Osteoblast (primary cell): ENCODE measurements around the gene PSMD12. TPM values are rescaled to one million over a fixed set of nuclear protein-coding genes. Genes with fewer than 3 reads are reported as not detected.

Source experiments
- DNase-seq: peaks from one replicate; pipeline ENCODE4 v3.0.0; 2011; ENCODE audit warnings: low spot score, mixed read lengths; ENCODE audit not compliant: insufficient read length; ENCODE audit errors: missing footprints
- H2AFZ ChIP-seq: 2 replicates; pipeline ENCODE4 v1.6.0; 2011; ENCODE audit warnings: mild to moderate bottlenecking, low read length
- H3K27ac ChIP-seq: 2 replicates; pipeline ENCODE4 v1.5.1; 2011; ENCODE audit warnings: mild to moderate bottlenecking, low read depth, low read length, moderate library complexity
- H3K27me3 ChIP-seq: 2 replicates; pipeline ENCODE4 v1.6.0; 2012; ENCODE audit warnings: mild to moderate bottlenecking, control low read depth, inconsistent platforms, low read length, moderate library complexity; ENCODE audit not compliant: insufficient read depth
- H3K36me3 ChIP-seq: 2 replicates; pipeline ENCODE4 v1.5.1; 2011; ENCODE audit warnings: mild to moderate bottlenecking, low read length, control low read depth, moderate library complexity; ENCODE audit not compliant: insufficient read depth
- H3K4me1 ChIP-seq: 2 replicates; pipeline ENCODE4 v1.5.1; 2011; ENCODE audit warnings: mild to moderate bottlenecking, low read length, control low read depth, moderate library complexity; ENCODE audit not compliant: insufficient read depth
- H3K4me2 ChIP-seq: 2 replicates; pipeline ENCODE4 v1.6.0; 2011; ENCODE audit warnings: mild to moderate bottlenecking, low read length; ENCODE audit not compliant: insufficient read depth
- H3K4me3 ChIP-seq: fragments of 200-600 bp; sonication (generic); 3 replicates; pipeline ENCODE4 v1.5.1; 2012; ENCODE audit warnings: mild to moderate bottlenecking, low read length, inconsistent platforms; ENCODE audit not compliant: insufficient read depth
- H3K79me2 ChIP-seq: 2 replicates; pipeline ENCODE4 v1.6.0; 2012; ENCODE audit warnings: mild to moderate bottlenecking, low read length, control low read depth, inconsistent platforms; ENCODE audit not compliant: insufficient read depth
- H3K9me3 ChIP-seq: 2 replicates; pipeline ENCODE4 v1.5.1; 2011; ENCODE audit warnings: low read depth, low read length, control low read depth
- H4K20me1 ChIP-seq: 2 replicates; pipeline ENCODE4 v1.6.0; 2012; ENCODE audit warnings: mild to moderate bottlenecking, low read length, control low read depth; ENCODE audit not compliant: insufficient read depth
- total RNA-seq: library from RNA; depleted of rRNA; stranded (reverse); fragments of >200 nt; gene quantifications from 2 replicates; pipeline ENCODE4 v1.2.3, GENCODE V29; 2012
- TF ChIP-seq, protein P1 (sequence below): IDR thresholded peaks from 2 replicates; pipeline ENCODE4 v1.5.1; 2011; ENCODE audit warnings: mild to moderate bottlenecking, low read depth, low read length, moderate library complexity; ENCODE audit errors: extremely low read depth

The PSMD12 gene
- total RNA-seq, result 22.7 and 24.2 TPM in 2 replicates

DNA sequence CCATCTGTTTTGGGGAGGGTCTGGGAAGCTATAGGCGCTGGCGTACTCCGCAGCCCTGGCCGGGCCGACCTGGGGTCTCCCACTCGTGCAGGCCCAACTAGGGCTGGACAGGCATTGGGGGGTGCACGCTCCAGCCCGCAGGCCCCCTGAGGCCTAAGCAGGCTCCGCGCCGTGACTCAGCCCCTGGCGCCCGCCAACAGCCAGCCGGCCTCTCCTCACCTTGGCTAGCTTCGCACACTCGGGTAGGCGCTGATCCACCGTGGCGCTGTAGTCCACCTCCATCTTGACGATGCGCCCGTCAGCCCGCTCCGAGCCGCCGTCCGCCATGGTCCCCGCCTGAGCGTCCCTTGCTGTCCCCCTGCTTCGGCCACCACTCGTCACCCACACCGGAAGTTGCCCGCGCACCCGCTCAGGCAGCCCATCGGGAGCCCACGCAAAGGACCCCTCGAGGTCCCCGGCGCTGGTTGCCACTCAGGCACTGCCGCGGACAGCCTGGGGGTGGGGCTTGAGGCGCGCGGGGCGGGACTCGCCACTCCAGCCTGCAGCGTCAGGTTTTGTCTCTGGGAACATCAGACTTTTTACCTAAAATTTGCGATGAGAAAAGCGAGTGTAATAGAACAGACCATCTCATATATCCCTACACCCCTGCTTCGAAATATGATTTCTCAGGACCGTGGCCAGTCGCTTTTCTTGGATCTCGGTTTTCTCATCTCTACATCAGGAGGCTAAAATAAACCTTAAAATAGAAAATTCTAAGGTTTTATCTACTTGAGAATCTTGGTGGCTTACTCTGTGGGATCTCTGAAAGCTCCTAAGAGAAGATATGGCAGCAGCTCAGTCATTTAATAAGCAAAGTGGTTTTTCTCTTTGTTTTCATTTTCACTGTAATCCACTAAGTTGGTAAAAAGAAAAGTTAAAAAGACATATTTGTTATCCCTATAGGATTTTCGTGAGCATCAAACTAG is at the start of gene PSMD12:
Gene PSMD12, minus strand, starts transcription at position 385 of the 965 bp plus-strand sequence. Its CDS starts 58 bp downstream, at position 327.
- DNase-seq, result peak; percentile 97
- no peaks in the 10 kb centered on the region for H3K9me3 ChIP-seq
- peak within 1 kb of the TSS; percentile 97 for H3K27ac ChIP-seq
- H2AFZ ChIP-seq, result peak within 1 kb of the TSS; percentile 95
- H3K4me1 ChIP-seq, result peaks cover 23% of the 10 kb centered on the region
- H3K27me3 ChIP-seq, result no peaks in the 10 kb centered on the region
- H3K4me2 ChIP-seq, result peak within 1 kb of the TSS; percentile 95
- peak within 1 kb of the TSS; percentile 82 for H3K4me3 ChIP-seq
- TF ChIP-seq, protein P1, sequence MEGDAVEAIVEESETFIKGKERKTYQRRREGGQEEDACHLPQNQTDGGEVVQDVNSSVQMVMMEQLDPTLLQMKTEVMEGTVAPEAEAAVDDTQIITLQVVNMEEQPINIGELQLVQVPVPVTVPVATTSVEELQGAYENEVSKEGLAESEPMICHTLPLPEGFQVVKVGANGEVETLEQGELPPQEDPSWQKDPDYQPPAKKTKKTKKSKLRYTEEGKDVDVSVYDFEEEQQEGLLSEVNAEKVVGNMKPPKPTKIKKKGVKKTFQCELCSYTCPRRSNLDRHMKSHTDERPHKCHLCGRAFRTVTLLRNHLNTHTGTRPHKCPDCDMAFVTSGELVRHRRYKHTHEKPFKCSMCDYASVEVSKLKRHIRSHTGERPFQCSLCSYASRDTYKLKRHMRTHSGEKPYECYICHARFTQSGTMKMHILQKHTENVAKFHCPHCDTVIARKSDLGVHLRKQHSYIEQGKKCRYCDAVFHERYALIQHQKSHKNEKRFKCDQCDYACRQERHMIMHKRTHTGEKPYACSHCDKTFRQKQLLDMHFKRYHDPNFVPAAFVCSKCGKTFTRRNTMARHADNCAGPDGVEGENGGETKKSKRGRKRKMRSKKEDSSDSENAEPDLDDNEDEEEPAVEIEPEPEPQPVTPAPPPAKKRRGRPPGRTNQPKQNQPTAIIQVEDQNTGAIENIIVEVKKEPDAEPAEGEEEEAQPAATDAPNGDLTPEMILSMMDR, result no peak
- peaks cover 31% of the 10 kb centered on the region for H4K20me1 ChIP-seq
- peaks cover 52% of the 10 kb centered on the region for H3K79me2 ChIP-seq
- H3K36me3 ChIP-seq, result peaks cover 4% of the 10 kb centered on the region

DNA sequence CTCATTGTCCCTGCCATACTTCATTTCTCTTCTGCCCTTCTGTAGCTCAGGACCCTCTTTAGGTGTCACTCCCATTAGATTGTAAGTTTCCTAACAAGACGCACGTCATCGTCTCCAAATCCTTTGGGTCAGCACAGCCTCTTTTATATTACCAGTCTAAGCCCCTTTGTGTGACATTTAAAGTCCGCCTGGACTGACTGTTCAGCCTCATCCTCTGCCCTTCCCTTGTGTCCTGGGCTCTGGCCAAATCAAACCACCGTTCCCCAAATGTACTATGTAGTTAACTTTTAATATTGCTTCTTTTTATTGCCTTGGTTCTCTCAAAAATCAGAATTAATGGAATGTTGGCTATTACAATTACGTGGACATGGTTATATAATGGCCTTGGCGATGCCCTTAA is 48.9 kb upstream of the PSMD12 start:
- peak overlapping the region; percentile 41 for H2AFZ ChIP-seq
- TF ChIP-seq, protein P1, result no peak
- H4K20me1 ChIP-seq, result no peaks in the 10 kb centered on the region
- H3K79me2 ChIP-seq, result peaks cover 10% of the 10 kb centered on the region
- no peak for DNase-seq
- H3K4me2 ChIP-seq, result no peak overlapping the region
- H3K27me3 ChIP-seq, result no peaks in the 10 kb centered on the region
- H3K27ac ChIP-seq, result no peak overlapping the region
- H3K9me3 ChIP-seq, result no peaks in the 10 kb centered on the region
- no peaks in the 10 kb centered on the region for H3K36me3 ChIP-seq
- H3K4me1 ChIP-seq, result no peaks in the 10 kb centered on the region
- no peak overlapping the region for H3K4me3 ChIP-seq

- Histone ChIP-seq H3K4me3 (no peak overlapping the region), H3K36me3 (no peaks in the 10 kb centered on the region), H3K79me2 (peaks cover 10% of the 10 kb centered on the region), H4K20me1 (no peaks in the 10 kb centered on the region), H2AFZ (no peak overlapping the region), H3K27ac (no peak overlapping the region), H3K4me2 (no peak overlapping the region), H3K9me3 (no peaks in the 10 kb centered on the region), H3K4me1 (no peaks in the 10 kb centered on the region), H3K27me3 (no peaks in the 10 kb centered on the region)
- TF ChIP-seq, protein P1, result no peak
- no peak for DNase-seq
Measured at GRCh38 chr17:67414559-67414958, 48.2 kb upstream of the PSMD12 start.

DNA sequence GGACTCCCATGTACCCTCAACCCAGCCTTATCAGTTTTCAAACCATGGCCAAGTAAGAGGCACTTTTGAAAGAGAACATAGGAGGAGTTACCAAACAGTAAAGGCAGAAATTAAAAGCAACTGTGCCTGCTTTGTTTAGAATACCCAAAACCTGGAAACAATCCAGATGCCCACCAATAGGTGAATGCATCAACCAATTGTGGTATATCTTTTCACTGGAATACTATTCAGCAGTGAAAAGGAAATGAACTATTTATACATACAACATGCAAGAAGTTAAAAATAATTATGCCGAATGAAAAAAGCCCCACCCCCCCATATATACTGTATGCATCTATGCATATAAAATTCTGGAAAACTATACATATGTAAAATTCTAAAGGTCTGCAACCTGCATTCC is 47.8 kb upstream of the PSMD12 start:
- no peaks in the 10 kb centered on the region for H3K9me3 ChIP-seq
- H3K4me1 ChIP-seq, result no peaks in the 10 kb centered on the region
- H3K4me3 ChIP-seq, result no peak overlapping the region
- no peak overlapping the region for H3K4me2 ChIP-seq
- no peaks in the 10 kb centered on the region for H4K20me1 ChIP-seq
- H3K27me3 ChIP-seq, result no peaks in the 10 kb centered on the region
- no peak for DNase-seq
- no peak overlapping the region for H3K27ac ChIP-seq
- peaks cover 10% of the 10 kb centered on the region for H3K79me2 ChIP-seq
- H3K36me3 ChIP-seq, result no peaks in the 10 kb centered on the region
- no peak overlapping the region for H2AFZ ChIP-seq
- TF ChIP-seq, protein P1, result no peak
